H1 (cell line): Measurements from ENCODE around the gene ACTL7A.

Experiments used
- CBX8 ChIP-seq: fragments of 300-800, 300-1000 bp; sonication (generic); IDR thresholded peaks from 2 replicates; pipeline ENCODE4 v1.7.1; 2016; ENCODE audit warnings: low read depth, low read length, borderline replicate concordance
- CHD1 ChIP-seq: IDR thresholded peaks from 2 replicates; pipeline ENCODE4 v1.6.1; 2012; ENCODE audit warnings: low read depth, low read length, improper control_type of control experiment
- CTCF ChIP-seq, 3 experiments: IDR thresholded peaks; 1 replicate in 2 of 3; 2 replicates in 1 of 3; pipeline versions ENCODE4 v1.5.1 to v1.6.1; 2011; ENCODE audit warnings: low read length in 3 of 3, mild to moderate bottlenecking in 3 of 3, inconsistent platforms in 2 of 3, low read depth in 1 of 3, moderate library complexity in 1 of 3; ENCODE audit not compliant: insufficient read depth in 1 of 3; ENCODE audit errors: control extremely low read depth in 1 of 3
- EP300 ChIP-seq, 2 experiments: IDR thresholded peaks; 1 replicate in 1 of 2; 2 replicates in 1 of 2; pipeline ENCODE4 v1.6.1; 2011 to 2012; ENCODE audit warnings: low read depth in 2 of 2, low read length in 2 of 2, mild to moderate bottlenecking in 2 of 2, borderline replicate concordance in 1 of 2, inconsistent platforms in 1 of 2, moderate library complexity in 1 of 2
- EZH2 ChIP-seq: fragments of 200-600 bp; sonication (generic); IDR thresholded peaks from 2 replicates; pipeline ENCODE4 v1.7.1; 2012; ENCODE audit warnings: low read depth, mild to moderate bottlenecking, moderate library complexity, low read length, inconsistent platforms; ENCODE audit not compliant: severe bottlenecking
- HDAC2 ChIP-seq, 2 experiments: fragments of 300-600 bp in 1 of 2; sonication (generic) in 1 of 2; IDR thresholded peaks; 2 replicates each; pipeline ENCODE4 v1.6.1; 2011 to 2012; ENCODE audit warnings: low read depth in 2 of 2, low read length in 2 of 2, mild to moderate bottlenecking in 2 of 2, moderate library complexity in 2 of 2, borderline replicate concordance in 1 of 2, inconsistent platforms in 1 of 2
- POLR2A ChIP-seq, 2 experiments: IDR thresholded peaks; 1 replicate in 1 of 2; 2 replicates in 1 of 2; pipeline ENCODE4 v1.6.1; 2011; ENCODE audit warnings: low read depth in 2 of 2, low read length in 2 of 2, mild to moderate bottlenecking in 2 of 2; ENCODE audit errors: control extremely low read depth in 1 of 2
- POLR2AphosphoS5 ChIP-seq: IDR thresholded peaks from 2 replicates; pipeline ENCODE4 v1.6.1; 2011; ENCODE audit warnings: low read depth, low read length
- TBP ChIP-seq: IDR thresholded peaks from 2 replicates; pipeline ENCODE4 v1.6.1; 2011; ENCODE audit warnings: low read depth, low read length, improper control_type of control experiment
- TF ChIP-seq, protein P1 (sequence below): IDR thresholded peaks from 2 replicates; pipeline ENCODE4 v1.6.1; 2011; ENCODE audit warnings: low read length, improper control_type of control experiment

- TF ChIP-seq EP300 (IDR thresholded peaks at IDR 0.05; ENCODE audit: borderline replicate concordance in 1 of 2, low read depth in 2 of 2, low read length in 2 of 2) (no peak), EZH2 (no peak), CTCF (IDR thresholded peaks at IDR 0.05; ENCODE audit: control extremely low read depth in 1 of 3, insufficient read depth in 1 of 3, low read depth in 1 of 3, low read length in 3 of 3) (peak; percentile 18 to 42 (median 41)), TBP (no peak), POLR2A (IDR thresholded peaks at IDR 0.05; ENCODE audit: control extremely low read depth in 1 of 2, low read depth in 2 of 2, low read length in 2 of 2) (no peak), POLR2AphosphoS5 (no peak), CHD1 (no peak), CBX8 (no peak), HDAC2 (IDR thresholded peaks at IDR 0.05; ENCODE audit: borderline replicate concordance in 1 of 2, low read depth in 2 of 2, low read length in 2 of 2) (no peak)
- TF ChIP-seq, protein P1, sequence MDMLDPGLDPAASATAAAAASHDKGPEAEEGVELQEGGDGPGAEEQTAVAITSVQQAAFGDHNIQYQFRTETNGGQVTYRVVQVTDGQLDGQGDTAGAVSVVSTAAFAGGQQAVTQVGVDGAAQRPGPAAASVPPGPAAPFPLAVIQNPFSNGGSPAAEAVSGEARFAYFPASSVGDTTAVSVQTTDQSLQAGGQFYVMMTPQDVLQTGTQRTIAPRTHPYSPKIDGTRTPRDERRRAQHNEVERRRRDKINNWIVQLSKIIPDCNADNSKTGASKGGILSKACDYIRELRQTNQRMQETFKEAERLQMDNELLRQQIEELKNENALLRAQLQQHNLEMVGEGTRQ, result no peak
Observed at GRCh38 chr9:108813951-108814601, 48.0 kb upstream of the ACTL7A start.
